ENCODE measurements around the gene ABHD8. TPM values are rescaled to one million over a fixed set of nuclear protein-coding genes. Genes with fewer than 3 reads are reported as not detected.
A peak's percentile ranks its signal among the peaks of the same experiment; 100 is the strongest.

Gene ABHD8
- total and polyA plus RNA-seq, 2 of the 13 experiments (the other 11 are each of a cell fraction or from before 2014, with no cell fraction given) = 6.3 to 7.2 TPM

GRCh38 chr19:17255150-17255621, 48.0 kb downstream of the ABHD8 start (continued):
- no peak for TF ChIP-seq CREBL2 (CRISPR knock-in tag; IDR thresholded peaks at IDR 0.05; ENCODE audit: borderline replicate concordance)
- TF ChIP-seq CSRNP2 (CRISPR knock-in tag; conservative IDR thresholded peaks at IDR 0.05; ENCODE audit: low read depth) = no peak
- TF ChIP-seq ZNF75D (CRISPR knock-in tag; IDR thresholded peaks at IDR 0.05; ENCODE audit: borderline replicate concordance) = no peak
- TF ChIP-seq SPEN (CRISPR knock-in tag; IDR thresholded peaks at IDR 0.05; ENCODE audit: low read depth) = peak; percentile 43; the same call in 1 of the 2 replicates
- TF ChIP-seq ZNF275 (CRISPR knock-in tag; IDR thresholded peaks at IDR 0.05; ENCODE audit: borderline replicate concordance) = no peak
- TF ChIP-seq LCORL (IDR thresholded peaks at IDR 0.05) = no peak
- TF ChIP-seq LCORL (CRISPR knock-in tag; IDR thresholded peaks at IDR 0.05) = no peak
- TF ChIP-seq ZNF746 (CRISPR knock-in tag; IDR thresholded peaks at IDR 0.05) = no peak
- no peak for TF ChIP-seq SNAPC2 (CRISPR knock-in tag; IDR thresholded peaks at IDR 0.05)
- TF ChIP-seq TCF7 (IDR thresholded peaks at IDR 0.05; ENCODE audit: low read depth) = no peak
- no peak for TF ChIP-seq ZNF878 (CRISPR knock-in tag; IDR thresholded peaks at IDR 0.05)
- TF ChIP-seq MAFG (CRISPR knock-in tag; IDR thresholded peaks at IDR 0.05) = no peak
- TF ChIP-seq ONECUT2 (CRISPR knock-in tag; IDR thresholded peaks at IDR 0.05) = no peak
- peak; percentile 61; the same call in 1 of the 2 replicates for TF ChIP-seq ZNF891 (CRISPR knock-in tag; IDR thresholded peaks at IDR 0.05)
- no peak for TF ChIP-seq FOXA1 (IDR thresholded peaks at IDR 0.05)
- no peak for TF ChIP-seq FOXA1 (CRISPR knock-in tag; IDR thresholded peaks at IDR 0.05)
- no peak for TF ChIP-seq TMF1 (CRISPR knock-in tag; IDR thresholded peaks at IDR 0.05; ENCODE audit: low read depth)
- TF ChIP-seq ZNF850 (CRISPR knock-in tag; conservative IDR thresholded peaks at IDR 0.05) = no peak
- TF ChIP-seq ZNF646 (CRISPR knock-in tag; IDR thresholded peaks at IDR 0.05) = no peak
- no peak for TF ChIP-seq ZNF17 (CRISPR knock-in tag; IDR thresholded peaks at IDR 0.05)
- peak; percentile 44; the same call in 1 of the 2 replicates for TF ChIP-seq RCOR2 (CRISPR knock-in tag; IDR thresholded peaks at IDR 0.05)
- TF ChIP-seq MIXL1 (CRISPR knock-in tag; IDR thresholded peaks at IDR 0.05) = no peak
- TF ChIP-seq ZNF180 (CRISPR knock-in tag; IDR thresholded peaks at IDR 0.05; ENCODE audit: borderline replicate concordance, low read depth) = no peak
- TF ChIP-seq MED8 (CRISPR knock-in tag; IDR thresholded peaks at IDR 0.05; ENCODE audit: insufficient replicate concordance) = no peak
- no peak for TF ChIP-seq ZNF225 (CRISPR knock-in tag; IDR thresholded peaks at IDR 0.05)
